Right ventricle myocardium inferior (tissue), 1 donor: ENCODE measurements around the gene TNFRSF18. TPM values are rescaled to one million over a fixed set of nuclear protein-coding genes. Genes with fewer than 3 reads are reported as not detected.

Experiments
- ATAC-seq: fragments of 200-7000 bp; cut with Tn5 transposase; one replicate; pipeline ENCODE4 v1.9.1; 2020; ENCODE audit warnings: mild to moderate bottlenecking, moderate library complexity
- DNase-seq: peaks from one replicate; pipeline ENCODE4 v3.0.0; 2021; ENCODE audit errors: missing footprints
- intact Hi-C: fragments of 100-400 bp; cut with DNase I; formaldehyde crosslinking; loops from one replicate; pipeline ENCODE4 v1.11.0; 2022
- total RNA-seq: library from RNA; stranded (reverse); fragmentation: NEBNext Ultra II Directional; extraction: Animal tissue kit (Norgen Biotek cat#: 25700); gene quantifications from one replicate; pipeline ENCODE4 v1.2.1, GENCODE V29; 2021
- donor health status: DM: no; HTN: yes; CAD: no; lungs with severe emphysema.

TNFRSF18 gene
- total RNA-seq, 1 donor from 2014 or later = not detected

DNA sequence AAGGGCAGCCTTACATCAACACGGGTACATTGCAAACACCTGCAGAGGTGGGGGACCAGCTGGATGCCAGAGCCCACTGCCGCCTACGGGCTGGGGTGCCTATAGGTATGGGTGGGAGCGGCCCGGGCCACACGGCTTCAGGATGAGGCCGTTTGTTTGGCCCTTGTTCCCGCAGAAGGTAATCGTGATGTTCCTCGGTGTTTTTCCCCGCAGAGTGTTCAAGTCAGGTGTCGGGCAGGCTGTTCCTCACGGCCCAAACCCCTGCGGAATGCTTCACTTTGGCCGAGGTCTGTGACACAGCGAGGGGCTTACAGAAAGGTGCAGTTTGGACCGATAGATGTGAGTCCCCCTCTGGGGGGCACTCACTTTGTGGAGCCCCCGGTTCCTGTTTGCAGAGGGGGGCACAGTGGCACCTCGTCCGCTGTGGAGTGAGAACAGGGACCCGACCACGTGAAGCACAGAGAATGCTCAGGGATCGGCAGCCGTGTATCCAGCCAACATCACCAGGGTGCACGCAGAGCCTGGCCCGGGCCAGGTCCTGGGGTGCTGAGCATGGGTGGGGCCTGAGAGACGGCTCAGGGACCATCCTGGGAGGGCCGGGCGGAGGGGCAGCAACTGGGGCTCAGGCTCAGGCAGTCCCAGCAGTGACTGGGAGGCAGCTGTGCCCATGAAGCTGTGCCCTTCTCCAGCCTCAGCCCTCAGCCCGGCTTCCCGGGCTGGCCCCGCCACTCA lies 33.2 kb downstream of the TNFRSF18 start:
- intact Hi-C loops = no loop called here
- no peak for ATAC-seq
- peak; percentile 27 for DNase-seq

DNA sequence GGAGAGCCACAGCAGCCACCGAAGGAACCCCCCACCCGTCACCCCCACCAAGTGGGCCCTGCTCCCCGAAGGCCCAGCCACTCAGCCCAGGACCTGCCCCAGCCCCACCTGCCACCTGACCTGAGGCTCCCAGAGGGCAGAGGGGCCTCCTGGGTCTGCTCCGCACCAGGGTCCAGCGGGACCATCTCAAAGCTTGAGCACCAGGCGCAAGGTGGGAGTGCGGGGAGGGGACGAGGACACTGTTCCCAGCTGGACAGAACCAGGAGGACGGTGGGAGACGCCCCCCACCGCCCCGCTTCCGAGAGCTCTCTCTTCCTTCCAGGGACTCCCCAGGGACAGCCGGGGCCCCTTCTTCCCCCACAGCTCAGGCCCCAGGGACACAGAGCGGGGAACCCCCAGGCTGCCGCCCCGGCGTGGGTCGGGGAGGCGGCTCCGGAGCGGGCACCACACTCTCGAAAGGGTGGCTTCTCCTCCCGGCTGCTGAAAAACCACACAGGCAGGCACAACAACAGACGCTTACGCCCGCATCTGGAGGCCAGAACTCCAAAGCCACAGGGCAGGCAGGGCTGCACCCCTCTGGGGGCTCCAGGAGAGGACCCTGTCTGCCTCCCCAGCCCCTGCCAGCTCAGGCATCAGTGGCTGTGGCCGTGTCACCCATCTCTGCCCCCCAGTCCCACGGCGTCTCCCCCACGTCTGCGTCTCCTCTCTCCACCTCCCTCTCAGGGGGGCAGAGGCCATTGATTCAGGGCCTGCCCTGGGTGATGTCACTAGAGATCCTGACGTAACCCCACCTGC lies 34.6 kb downstream of the TNFRSF18 start:
- DNase-seq = peak; percentile 43
- intact Hi-C loops = no loop called here
- no peak for ATAC-seq

DNA sequence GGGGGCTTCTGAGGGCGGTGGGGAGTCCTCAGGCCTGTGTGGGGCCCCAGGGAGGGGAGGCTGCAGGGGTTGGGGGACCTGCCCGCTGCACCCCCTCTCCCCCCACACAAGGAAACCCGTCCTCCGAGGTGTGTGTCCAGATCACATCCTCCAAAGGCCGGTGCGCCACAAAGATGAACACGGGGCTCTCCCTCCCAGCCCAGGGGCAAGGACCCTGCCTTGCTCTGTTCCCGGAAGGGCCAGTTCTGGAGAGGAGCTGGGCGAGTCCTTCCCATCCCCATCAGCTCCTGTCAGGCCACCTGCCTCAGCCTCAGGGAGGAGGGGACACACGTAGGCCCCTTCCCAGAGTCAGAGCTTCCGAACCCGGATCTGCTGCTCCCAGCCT lies 35.2 kb downstream of the TNFRSF18 start:
- ATAC-seq = no peak
- DNase-seq = peak; percentile 45
- intact Hi-C loops = no loop called here

GRCh38 chr1:1170215-1171091 lies 35.9 kb downstream of the TNFRSF18 start:
- intact Hi-C loops = no loop called here

GRCh38 chr1:1169429-1170214 lies 36.8 kb downstream of the TNFRSF18 start:
- ATAC-seq (no peak), DNase-seq (peak; percentile 59)
- intact Hi-C loops = no loop called here

More at GRCh38 chr1:1170215-1171091, 35.9 kb downstream of the TNFRSF18 start:
- peak; percentile 52 for DNase-seq
- ATAC-seq = no peak

- intact Hi-C loops = no loop called here
- peak; percentile 33 for DNase-seq
- no peak for ATAC-seq
Measured at GRCh38 chr1:1168451-1169411, 37.7 kb downstream of the TNFRSF18 start.

DNA sequence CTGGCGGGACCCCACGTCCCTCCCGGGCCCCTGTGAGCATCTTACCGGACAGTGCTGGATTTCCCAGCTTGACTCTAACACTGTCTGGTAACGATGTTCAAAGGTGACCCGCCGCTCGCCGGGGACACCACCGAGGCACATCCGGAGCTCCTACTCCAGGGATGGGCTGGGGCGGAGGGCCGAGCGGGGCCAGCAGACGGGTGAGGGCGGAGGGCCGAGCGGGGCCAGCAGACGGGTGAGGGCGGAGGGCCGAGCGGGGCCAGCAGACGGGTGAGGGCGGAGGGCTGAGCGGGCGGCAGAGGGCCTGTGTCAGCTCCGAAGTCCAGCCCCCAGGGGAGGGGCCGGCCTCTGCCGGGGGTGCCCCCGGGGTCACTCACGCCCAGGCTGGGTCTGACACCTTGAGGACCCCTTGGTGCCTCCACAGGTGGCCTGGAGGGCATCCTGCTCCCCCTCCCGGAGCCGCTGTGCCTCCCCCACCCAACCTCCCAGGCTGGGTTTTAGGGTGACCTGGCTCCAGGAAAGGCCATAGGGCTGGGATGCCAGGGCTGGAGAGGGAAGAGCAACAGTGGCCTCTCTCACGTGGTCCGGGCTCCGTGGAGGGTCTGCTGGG lies 38.4 kb downstream of the TNFRSF18 start:
- DNase-seq = peak; percentile 34
- ATAC-seq = no peak
- intact Hi-C loops = no loop called here

GRCh38 chr1:1167398-1167821 lies 39.0 kb downstream of the TNFRSF18 start:
- intact Hi-C loops = no loop called here
- DNase-seq (peak; percentile 33), ATAC-seq (no peak)

GRCh38 chr1:1166642-1167397 lies 39.6 kb downstream of the TNFRSF18 start:
- ATAC-seq (no peak), DNase-seq (peak; percentile 67)
- intact Hi-C loops = no loop called here

GRCh38 chr1:1165900-1166421 lies 40.4 kb downstream of the TNFRSF18 start:
- peak; percentile 70 for DNase-seq
- intact Hi-C loops = no loop called here
- no peak for ATAC-seq

DNA sequence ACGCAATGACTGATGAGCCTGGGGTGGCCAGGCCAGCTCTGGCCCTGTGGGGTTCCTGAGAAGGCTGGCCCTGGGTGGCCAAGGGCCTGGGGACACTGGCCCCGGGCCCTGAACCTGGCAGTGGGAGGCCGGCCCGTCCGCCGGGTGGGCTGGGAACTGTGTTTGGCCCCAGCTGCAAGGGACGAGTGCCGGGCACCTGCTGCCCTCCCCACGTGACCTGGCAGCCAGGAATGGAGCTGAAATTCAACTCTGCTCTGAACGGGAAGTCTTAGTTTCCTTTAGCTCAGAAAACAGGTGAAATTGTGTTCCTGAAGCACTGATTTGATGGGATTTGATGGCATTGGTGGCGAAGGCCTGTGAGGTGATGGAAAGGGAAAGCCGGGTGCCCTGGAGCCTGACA lies 40.9 kb downstream of the TNFRSF18 start:
- DNase-seq = no peak
- intact Hi-C loops = no loop called here

DNA sequence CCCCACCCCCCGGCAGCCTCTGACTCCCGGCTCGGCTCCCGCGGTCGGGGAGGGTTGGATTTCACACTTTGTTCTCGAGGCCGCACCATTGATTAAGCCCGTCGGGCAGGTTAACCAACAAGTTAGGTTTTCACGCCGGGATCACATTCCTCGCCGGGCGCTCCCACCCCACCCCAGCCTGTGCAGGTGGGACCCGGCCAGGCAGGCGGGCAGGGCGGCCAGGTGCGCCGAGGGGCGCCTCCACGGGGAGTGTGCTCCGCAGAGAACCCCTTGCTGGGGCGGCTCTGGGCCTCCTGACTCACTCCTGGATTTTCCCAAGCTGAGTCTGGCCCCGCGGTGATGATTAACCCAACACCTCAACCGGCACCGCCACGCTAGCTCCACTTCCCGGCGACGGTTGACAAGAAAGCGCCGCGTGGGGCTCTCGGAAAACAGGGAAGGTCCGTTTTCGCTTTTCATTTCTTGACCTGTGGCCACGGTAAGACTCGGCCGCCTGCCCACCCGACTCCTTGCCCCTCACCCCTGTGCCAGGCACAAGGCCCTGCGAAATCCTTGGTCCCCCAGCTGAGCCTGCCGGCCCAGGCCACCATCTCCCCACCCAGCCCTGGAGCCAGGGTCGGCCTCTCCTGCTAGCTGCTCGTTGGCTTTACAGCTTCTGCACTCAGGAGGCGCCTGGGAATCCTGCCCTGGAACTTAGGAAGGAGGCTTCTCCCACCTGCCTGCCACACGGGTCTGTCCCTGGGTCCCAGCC lies 41.5 kb downstream of the TNFRSF18 start:
- intact Hi-C loops = no loop called here
- DNase-seq = peak; percentile 55
- no peak for ATAC-seq

More for the DNA sequence above, 40.9 kb downstream of the TNFRSF18 start:
- no peak for ATAC-seq

DNA sequence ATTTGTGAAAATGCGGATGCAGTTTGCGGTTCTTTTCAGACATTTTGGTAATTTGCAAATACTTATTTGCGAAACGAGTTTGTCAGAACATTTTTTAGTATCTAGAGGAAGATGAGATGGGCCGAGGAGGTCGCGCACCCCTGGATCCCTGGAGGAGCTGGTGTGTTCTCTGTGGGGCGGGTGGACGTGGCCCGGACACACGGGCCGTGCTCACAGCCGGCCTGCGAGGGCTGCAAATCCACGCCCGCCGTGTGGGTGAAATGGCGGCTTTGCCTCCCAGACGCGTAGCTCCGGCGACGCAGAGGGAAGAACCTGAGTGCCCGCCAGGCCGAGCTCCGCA lies 42.1 kb downstream of the TNFRSF18 start:
- intact Hi-C loops = no loop called here
- DNase-seq = no peak
- no peak for ATAC-seq

GRCh38 chr1:1163538-1164070 lies 42.8 kb downstream of the TNFRSF18 start:
- DNase-seq = no peak
- ATAC-seq = no peak
- intact Hi-C loops = no loop called here
